Stomach (tissue), 9 donors: ENCODE measurements around the gene KRTAP10-3. TPM values are rescaled to one million over a fixed set of nuclear protein-coding genes. Genes with fewer than 3 reads are reported as not detected.

Experiments used
- DNase-seq, 2 donors: peaks; one replicate each; pipeline versions ENCODE4 v3.0.0 to v3.0.0-alpha.2; 2013 to 2019
- H3K27ac ChIP-seq, 5 donors: fragments of 200-600 bp in 4 of 5; sonication (generic) in 4 of 5; one replicate each; pipeline ENCODE4 v1.5.1; 2013 to 2019; ENCODE audit warnings: mild to moderate bottlenecking in 1 of 5, moderate library complexity in 1 of 5
- H3K27me3 ChIP-seq, 3 donors: fragments of 200-600 bp; sonication (generic); one replicate each; pipeline ENCODE4 v1.5.1; 2017 to 2019; ENCODE audit warnings: mixed run types in 1 of 3
- H3K36me3 ChIP-seq, 4 donors: fragments of 200-600 bp; sonication (generic); 1 replicate in 3 of 4; 2 replicates in 1 of 4; pipeline ENCODE4 v1.5.1; 2016 to 2019
- H3K4me1 ChIP-seq, 4 donors: fragments of 200-600 bp; sonication (generic); one replicate each; pipeline ENCODE4 v1.5.1; 2016 to 2019
- H3K4me3 ChIP-seq, 4 donors: fragments of 200-600 bp; sonication (generic) in 3 of 4; one replicate each; pipeline ENCODE4 v1.5.1; 2016 to 2019; ENCODE audit warnings: mild to moderate bottlenecking in 1 of 4
- H3K9me3 ChIP-seq, 4 donors: fragments of 200-600 bp; sonication (generic); one replicate each; pipeline ENCODE4 v1.5.1; 2016 to 2019
- CTCF ChIP-seq, 7 experiments: fragments of 450-650 bp in 4 of 7; fragments of 200-600 bp in 3 of 7; sonication (generic) in 3 of 7; IDR thresholded peaks; one replicate each; pipeline ENCODE4 v1.5.1; 2016 to 2019; ENCODE audit warnings: antibody characterized with exemption in 7 of 7, control low read depth in 2 of 7, mild to moderate bottlenecking in 1 of 7
- EP300 ChIP-seq: sonication (generic); formaldehyde crosslinking; IDR thresholded peaks from one replicate; pipeline ENCODE4 v1.6.1; 2017; ENCODE audit warnings: antibody characterized with exemption
- POLR2A ChIP-seq, 4 donors: fragments of 450-650 bp; IDR thresholded peaks; one replicate each; pipeline ENCODE4 v1.6.1; 2016; ENCODE audit warnings: antibody characterized with exemption in 4 of 4, control low read depth in 2 of 4, mild to moderate bottlenecking in 1 of 4, moderate library complexity in 1 of 4
- POLR2AphosphoS5 ChIP-seq, 3 donors: sonication (generic); formaldehyde crosslinking; IDR thresholded peaks; one replicate each; pipeline ENCODE4 v1.6.1; 2016; ENCODE audit warnings: antibody characterized with exemption in 3 of 3
- WGBS, 5 donors: extraction: QIAGEN DNeasy Blood & Tissue Kit in 3 of 5; methylation state at CpG; one replicate each; pipeline versions ENCODE4 v1.1.5 to v1.1.7; 2013 to 2018; 5-methylcytosine and 5-hydroxymethylcytosine counted together
- intact Hi-C: fragments of 100-400 bp; cut with DNase I; formaldehyde crosslinking; loops from one replicate; pipeline ENCODE4 v1.15.1; 2023; ENCODE audit warnings: low total_unique reads
- polyA plus RNA-seq, 3 donors: library from polyadenylated mRNA; stranded (reverse); fragments of 200-250 nt; gene quantifications; one replicate each; pipeline ENCODE4 v1.2.3, GENCODE V29; 2013
- total RNA-seq, 5 donors: library from RNA; depleted of rRNA; stranded (reverse); fragments of >200 nt; gene quantifications; one replicate each; pipeline versions ENCODE4 v1.1.0 to v1.2.3, GENCODE V29; 2014 to 2016
- donor health status: healthy with polysubstance abuse.
- donor health status: Bipolar disorder and iron deficiency.
- donor health status: healthy.

Gene KRTAP10-3
- total and polyA plus RNA-seq, 8 donors = not detected

- H3K27me3 ChIP-seq = peaks cover 0 to 44% (median 0%) of the 10 kb centered on the region in 3 donors
- no peak overlapping the region for H3K4me3 ChIP-seq
- no peak overlapping the region for H3K27ac ChIP-seq
- intact Hi-C loops = no loop called here
- peaks cover 0 to 9% (median 7%) of the 10 kb centered on the region in 4 donors for H3K4me1 ChIP-seq
- TF ChIP-seq POLR2A (IDR thresholded peaks at IDR 0.05) = no peak
- no peaks in the 10 kb centered on the region for H3K36me3 ChIP-seq
- DNase-seq = no peak
- peaks cover 0 to 46% (median 34%) of the 10 kb centered on the region in 4 donors for H3K9me3 ChIP-seq
- 70 to 78% (median 74%) methylated on average over 4 to 22 of the region's 22 CpGs for WGBS, 5 donors
Observed at GRCh38 chr21:44579056-44579832, 20.6 kb upstream of the KRTAP10-3 start.

DNA sequence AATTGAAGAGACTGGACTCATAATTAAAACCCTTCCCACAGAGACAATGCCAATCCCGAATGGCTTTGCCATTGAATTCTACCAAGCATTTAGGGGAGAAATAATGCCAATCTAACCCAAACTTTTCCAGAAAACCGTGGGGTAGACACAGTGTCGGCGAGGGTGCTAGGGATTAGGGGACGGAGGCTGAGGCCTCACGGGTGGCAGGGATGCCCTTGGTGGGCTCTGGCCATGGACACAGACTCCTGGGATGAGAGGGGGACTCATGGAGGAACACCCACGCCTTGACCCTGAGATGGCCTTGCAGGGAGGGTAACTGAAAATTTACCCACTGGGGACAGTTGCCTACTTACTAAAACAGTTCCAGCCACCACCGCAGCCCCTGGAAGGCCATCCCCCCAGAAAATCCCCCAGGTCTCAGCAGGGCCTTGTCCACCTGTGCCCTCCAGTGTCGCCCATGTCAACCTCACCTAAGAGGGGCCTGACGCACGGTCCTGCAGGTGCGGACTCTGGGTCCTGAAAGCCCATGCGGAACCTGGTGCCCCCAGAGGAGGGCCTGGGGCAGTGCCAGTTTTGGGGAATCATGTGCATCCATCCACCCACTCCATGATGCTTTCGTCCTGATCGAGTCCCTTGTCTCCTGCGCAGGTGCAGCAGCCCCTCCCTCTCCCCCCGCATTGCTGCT lies 19.9 kb upstream of the KRTAP10-3 start:
- Histone ChIP-seq H3K4me1 (peaks cover 0 to 14% (median 10%) of the 10 kb centered on the region in 4 donors), H3K9me3 (peaks cover 0 to 46% (median 34%) of the 10 kb centered on the region in 4 donors), H3K4me3 (no peak overlapping the region), H3K27ac (no peak overlapping the region), H3K27me3 (peaks cover 0 to 44% (median 5%) of the 10 kb centered on the region in 3 donors), H3K36me3 (no peaks in the 10 kb centered on the region)
- intact Hi-C loops = no loop called here
- TF ChIP-seq CTCF (IDR thresholded peaks at IDR 0.05) (no peak), POLR2AphosphoS5 (IDR thresholded peaks at IDR 0.05) (no peak), POLR2A (IDR thresholded peaks at IDR 0.05) (no peak), EP300 (no peak)
- WGBS, 5 donors = 90 to 95% (median 93%) methylated on average over 16 to 17 of the region's 17 CpGs
- no peak for DNase-seq

DNA sequence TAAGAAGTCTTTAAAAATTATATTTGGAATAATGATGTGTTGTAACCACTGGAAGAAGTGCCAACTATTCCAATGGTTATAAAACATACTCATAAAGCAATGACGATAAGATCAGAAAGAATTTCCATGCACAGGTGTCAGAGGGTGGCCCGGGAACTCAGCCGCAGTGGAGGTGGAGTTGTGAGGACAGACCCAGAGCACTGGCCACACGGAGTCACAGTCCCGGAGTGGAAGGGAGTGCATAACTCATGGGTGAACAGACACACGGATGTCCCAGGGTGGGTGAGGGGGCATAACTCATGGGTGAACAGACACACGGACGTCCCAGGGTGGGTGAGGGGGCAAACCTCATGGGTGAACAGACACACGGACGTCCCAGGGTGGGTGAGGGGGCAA lies 17.4 kb upstream of the KRTAP10-3 start:
- DNase-seq = no peak
- peaks cover 0 to 38% (median 32%) of the 10 kb centered on the region in 4 donors for H3K9me3 ChIP-seq
- no peak overlapping the region for H3K27ac ChIP-seq
- H3K4me3 ChIP-seq = no peak overlapping the region
- peaks cover 0 to 19% (median 10%) of the 10 kb centered on the region in 4 donors for H3K4me1 ChIP-seq
- no peak for TF ChIP-seq CTCF (IDR thresholded peaks at IDR 0.05)
- TF ChIP-seq POLR2AphosphoS5 (IDR thresholded peaks at IDR 0.05) = no peak
- no peak for TF ChIP-seq POLR2A (IDR thresholded peaks at IDR 0.05)
- no peak for TF ChIP-seq EP300
- WGBS, 5 donors = 81 to 94% (median 87%) methylated on average over 10 of the region's 10 CpGs
- no peaks in the 10 kb centered on the region for H3K36me3 ChIP-seq
- H3K27me3 ChIP-seq = peaks cover 0 to 47% (median 5%) of the 10 kb centered on the region in 3 donors
- intact Hi-C loops = no loop called here

DNA sequence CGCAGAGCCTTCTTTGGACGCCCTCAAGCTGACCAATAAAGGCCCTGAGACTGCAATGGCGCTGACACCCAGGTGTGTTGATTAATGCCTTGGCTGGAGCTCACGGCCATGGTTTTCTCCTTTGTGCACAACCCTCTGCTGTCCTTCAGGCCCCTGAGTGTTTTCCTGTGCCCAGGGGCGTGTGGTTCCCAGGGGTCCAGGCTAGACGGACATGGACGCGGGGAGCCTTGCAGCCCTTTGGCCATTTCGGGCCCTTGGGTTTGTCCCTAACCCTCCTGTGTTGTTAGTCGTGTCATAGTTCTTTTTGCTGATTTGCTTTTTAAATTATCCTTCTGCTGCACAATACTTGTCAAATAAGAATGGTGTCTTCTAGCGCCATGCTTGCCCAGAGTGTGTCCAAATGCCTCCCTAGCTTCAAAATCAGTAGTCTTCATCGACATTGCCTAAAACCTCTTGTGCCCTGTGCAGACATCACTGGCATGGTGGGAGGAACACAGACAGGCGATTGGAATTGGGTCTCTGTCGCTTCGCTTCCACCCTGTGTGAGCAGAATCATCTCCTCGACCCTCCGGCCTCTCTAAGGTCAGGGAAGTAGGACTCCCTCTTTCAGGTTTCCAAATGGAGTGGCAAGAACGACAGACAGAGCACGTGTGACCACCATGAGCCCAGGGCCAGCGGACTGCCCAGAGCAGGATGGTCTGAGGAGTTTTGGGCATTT lies 16.9 kb upstream of the KRTAP10-3 start:
- Histone ChIP-seq H3K4me3 (no peak overlapping the region), H3K9me3 (peaks cover 0 to 32% (median 31%) of the 10 kb centered on the region in 4 donors), H3K36me3 (no peaks in the 10 kb centered on the region), H3K27me3 (peaks cover 0 to 47% (median 5%) of the 10 kb centered on the region in 3 donors), H3K27ac (no peak overlapping the region), H3K4me1 (peaks cover 0 to 19% (median 10%) of the 10 kb centered on the region in 4 donors)
- TF ChIP-seq EP300 = no peak
- no peak for TF ChIP-seq CTCF (IDR thresholded peaks at IDR 0.05)
- no peak for TF ChIP-seq POLR2A (IDR thresholded peaks at IDR 0.05)
- TF ChIP-seq POLR2AphosphoS5 (IDR thresholded peaks at IDR 0.05) = no peak
- intact Hi-C loops = no loop called here
- 84 to 90% (median 88%) methylated on average over 20 of the region's 20 CpGs for WGBS, 5 donors
- DNase-seq = no peak
